NCI-H128 (cell line): ENCODE measurements around the gene RNF208.

Experiments
- DNase-seq: peaks from one replicate; lab custom pipeline; 2025; ENCODE audit not compliant: unreplicated experiment; lab: John Stamatoyannopoulos, UW

RNF208 gene

DNA sequence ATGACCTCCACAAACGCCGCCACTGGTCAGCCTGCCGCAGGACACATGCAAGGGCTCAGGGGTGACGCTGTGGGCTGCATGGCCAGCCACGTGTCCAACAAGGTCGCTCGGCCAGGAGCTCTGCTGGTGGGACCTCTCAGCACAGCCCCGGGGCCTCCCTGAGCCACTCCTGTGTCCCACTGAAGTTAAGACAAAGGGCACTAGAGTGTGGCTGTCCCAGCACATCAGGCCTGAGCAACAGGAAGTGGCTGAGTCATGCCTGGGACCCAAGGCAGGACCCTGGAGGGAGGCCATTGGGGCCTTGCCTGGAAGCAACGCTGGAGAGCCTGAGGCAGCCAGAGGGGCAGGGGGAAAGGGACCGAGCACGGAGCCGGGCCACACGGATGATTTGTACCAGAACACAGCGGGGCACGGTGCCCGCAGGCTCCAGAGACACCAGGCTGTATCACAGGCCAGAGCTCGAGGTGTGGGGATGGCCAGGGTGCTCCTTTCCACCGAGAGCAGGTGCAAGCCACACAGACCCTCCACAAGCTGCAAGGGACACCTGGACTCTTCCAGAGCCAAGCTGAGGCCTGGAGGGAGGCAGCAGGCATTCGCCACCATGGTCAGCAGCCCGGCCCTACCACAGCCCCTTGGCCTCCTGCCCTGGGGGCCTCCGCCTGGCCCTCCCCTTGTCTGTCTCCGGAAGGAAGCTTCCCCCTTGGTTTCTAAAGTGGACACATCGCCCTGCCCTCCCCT lies 43.7 kb downstream of the RNF208 start:
- DNase-seq: no peak

DNA sequence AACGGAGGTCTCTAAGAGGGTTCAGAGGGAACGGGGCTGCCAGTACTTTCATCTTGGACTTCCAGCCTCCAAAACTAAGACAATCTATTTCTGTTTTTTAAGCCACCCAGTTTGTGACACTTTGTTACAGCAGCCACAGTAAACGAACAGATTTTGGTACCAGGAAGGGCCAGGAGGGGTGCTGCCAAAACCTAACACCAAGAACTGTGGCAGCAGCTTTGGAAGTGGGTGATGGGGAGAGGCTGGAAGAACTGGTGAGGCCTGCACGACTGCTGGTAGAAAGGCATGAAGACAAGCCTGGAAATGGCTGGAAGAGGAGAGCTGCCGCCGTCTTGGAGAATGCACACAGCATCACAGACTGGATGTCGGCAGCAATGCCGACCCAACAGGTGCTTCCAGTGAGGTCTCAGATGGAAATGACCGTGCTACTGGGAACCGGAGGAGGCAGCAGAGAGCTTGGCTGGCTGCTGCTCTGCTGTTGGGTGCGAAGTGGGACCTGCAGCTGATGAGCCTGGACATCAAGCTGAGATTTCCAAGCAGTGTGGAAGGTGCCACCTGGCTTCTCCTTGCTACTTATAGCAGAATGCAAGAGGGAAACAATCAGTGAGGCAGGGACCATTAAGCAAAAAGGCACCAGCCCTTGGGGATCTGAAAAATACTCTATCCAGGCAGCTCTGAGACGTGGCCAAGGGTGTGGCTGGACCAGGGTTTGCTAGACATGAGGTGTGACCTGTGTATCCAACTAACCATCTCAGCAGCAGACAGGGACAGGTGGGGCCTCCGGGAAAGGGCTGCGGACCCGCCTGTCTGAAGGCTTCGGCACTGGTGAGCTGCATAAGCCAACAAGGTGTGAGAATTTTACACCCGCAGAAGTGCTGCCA lies 45.5 kb downstream of the RNF208 start:
- DNase-seq: no peak

DNA sequence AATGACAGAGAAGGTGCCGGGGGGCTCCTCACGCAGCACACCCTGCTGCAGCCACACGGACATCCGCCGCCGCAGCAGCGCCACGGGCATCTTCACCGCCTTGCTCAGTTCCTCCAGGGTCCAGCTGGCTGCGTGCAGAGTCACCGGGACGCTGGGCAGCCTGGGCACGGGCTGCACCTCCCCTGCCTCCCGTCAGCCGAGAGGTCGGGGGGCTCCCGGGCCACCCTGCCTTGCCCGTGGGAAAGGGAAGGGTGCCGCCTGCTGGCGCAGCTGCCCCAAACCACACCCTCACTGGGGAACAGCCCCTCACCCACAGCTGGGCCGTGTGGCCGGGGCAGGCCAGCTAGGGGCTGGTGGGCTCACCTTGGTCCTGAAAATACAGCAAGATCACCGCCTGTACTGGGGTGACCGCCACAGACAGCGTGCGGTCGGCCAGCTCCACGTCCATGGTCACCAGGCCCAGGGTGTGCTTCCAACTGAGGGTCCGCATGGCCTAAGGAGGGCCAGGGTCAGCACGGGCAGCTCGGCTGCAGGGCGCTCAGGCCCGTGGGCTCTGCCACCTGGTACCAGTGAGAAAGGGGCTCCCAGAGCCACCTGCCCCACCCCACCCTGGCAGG lies 46.6 kb downstream of the RNF208 start:
- no peak for DNase-seq

DNA sequence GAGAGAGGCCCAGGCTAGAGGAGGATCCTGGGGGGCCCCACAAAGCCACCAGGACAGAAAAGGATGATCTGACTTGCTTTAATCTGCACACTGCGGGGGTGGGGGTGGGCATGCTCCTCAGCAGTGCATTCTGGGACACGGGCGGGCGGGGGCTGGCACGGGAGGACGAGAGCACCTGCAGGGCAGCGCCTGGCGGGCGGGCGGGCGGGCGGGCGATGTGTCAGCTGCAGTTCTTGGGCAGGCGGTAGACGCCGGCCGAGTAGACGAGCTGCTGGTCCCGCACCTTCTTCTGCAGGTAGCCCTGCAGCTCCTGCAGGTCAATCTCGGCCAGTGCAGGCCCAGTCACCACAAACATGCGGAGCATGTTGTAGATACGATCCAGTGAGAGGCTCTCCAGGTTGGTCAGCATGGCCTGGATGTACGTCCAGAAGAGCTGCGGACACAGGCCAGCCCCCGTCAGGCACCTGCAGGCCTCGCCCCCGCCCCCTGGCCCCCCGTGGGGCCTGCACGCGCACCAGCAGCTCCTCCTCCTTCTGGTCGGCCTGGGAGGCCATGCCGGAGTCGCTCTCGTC lies 47.2 kb downstream of the RNF208 start:
- no peak for DNase-seq

DNA sequence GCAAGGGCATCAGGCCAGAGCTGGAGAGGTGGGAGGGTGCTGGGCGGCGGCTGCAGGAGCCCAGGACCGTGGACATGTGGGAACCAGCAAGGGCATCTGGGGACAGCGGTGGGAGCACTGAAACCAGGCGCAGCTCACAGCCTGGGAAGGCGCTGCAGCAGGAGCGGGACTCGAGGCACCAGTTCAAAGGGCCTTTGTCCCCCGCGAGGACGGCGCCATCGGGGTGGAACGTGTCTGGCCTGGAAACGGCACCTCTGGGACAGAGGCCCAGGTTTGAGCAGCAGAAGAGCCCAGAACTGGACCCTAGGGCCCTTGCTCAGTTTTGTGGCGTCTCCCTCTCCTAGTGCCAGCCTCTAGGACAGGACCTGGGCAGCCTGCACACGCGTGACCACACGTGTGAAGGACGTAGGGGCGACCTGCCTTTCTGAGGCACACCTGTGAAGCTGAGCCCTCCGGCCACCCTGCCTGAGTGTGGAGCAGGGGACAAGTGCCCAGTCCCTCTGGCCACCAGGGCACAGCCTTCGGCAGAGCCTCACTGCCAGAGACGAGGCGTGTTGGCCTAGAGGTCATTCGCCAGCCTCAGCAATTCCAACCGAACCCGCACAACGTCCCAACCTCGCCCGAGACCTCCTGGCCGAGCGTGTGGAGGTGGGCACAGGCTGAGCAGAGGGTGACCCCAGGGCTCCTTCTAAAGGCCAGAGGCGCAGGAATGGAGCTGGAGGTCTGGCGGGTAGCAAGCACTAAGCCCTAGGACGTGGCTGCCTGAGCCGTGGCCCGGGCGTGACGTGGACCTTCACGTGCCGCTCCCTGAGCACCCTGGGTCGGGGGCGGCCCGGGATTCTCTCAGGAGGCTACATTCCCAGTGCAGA lies 48.0 kb downstream of the RNF208 start:
- DNase-seq: no peak

DNA sequence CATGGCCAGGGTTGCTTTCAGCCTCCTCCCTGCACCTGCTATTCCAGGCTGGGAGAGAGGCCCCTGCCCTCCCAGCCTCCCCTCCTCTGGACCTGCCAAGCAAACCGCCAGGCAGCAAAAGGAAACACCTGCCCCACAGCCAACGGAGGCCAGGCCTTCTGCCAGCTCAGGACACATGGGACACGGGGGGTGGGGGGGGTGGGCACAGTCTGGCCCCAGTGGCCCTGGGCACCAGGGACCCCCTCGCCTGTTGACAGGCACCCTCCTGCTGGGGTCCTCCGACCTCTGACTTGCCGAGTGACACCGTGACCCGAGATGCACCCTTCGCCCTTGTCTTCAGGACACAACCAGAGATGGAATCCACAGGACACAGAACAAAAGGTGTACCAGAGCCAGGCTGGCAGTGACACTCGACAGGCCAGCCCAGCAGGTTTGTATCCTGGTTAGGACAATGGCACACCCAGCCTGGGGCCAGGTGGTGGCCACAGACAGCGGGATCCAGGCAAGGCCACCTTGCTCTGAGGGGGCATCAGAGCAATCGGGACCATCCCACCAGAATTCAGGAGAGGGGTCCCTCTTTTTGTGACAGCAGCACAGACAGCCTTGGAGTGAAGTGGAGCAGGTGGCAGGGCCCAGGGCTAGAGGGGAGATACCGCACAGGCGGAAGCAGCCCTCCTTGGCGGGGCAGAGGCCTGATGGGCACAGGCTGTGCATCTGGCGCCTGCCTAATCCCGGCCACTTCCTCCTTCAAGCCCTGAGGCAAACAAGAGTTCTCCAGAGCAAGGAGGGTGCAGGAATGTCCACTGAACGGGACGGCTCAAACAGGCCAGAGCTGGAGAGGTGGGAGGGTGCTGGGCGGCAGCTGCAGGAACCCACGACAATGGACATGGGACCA lies 48.9 kb downstream of the RNF208 start:
- DNase-seq: no peak

DNA sequence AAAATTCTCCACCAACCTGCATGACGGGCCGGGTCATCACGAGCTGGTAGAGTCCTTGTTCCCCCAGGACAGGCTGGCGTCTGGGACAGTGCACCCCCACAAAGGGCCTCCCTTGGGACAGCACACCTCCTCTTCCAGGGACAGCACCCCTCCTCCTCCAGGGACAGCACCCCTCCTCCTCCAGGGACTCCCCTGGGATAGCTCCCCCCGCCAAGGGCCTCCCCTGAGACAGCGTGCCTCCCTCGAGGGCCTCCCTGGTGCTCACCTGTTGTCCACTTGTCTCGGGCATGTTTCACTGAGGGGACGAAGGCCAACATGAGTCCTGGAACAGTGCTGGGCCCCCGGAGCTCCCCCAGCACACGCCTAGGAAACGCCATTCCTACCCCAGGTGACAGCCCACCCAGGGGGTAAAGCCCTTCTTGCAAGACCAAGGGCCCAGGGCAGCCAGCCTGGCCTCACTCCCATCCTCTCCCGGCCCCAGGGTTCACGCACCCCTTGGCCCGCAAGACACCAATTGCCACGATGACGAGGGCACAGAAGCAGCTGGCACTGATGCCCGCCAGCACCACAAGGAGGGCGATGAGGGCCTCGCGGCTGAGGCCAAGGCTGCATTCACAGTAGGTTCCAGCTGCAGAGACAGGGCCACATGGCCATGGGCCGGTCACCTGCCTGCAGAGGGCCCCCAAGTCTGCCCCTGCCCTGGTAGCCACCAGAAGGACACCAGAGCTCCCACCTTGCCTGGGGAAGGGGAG lies 50.7 kb downstream of the RNF208 start:
- no peak for DNase-seq

DNA sequence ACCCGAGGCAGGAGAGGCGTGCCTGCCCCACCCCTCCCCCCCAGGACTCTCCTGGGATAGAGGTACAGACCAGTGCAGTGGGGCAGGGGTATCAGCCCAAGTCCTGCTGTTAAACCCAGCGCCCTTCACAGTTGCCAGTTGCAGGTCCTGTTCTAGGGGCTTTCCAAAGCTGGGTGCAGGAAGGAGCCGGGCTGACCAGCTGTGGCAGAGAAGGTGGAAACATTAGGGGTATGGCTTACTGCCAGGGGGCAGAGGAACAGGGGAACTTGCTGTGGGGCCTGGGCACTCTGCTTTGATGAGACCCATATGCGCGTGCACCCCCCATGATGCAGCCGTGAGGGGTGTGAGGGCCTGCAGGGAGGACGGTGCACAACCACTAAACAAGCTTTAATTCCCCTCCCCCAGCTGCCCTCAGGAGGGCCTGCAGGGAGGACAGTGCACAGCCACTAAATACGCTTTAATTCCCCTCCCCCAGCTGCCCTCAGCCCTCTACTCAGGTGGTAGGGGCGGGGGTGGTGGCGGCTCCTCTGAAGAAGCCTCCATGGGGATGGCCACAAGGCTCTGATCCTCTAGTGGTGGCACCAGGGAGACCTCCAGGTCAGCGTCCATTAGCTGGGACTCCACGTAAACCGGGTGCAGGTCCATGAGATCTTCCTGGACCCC lies 51.4 kb downstream of the RNF208 start:
- DNase-seq: no peak
